GM18858 (cell line): ENCODE data around the gene MICAL3.

Source experiments
- ATAC-seq: cut with Tn5 transposase; IDR thresholded peaks from one replicate; pipeline ENCODE4 v1.9.1; 2021; ENCODE audit not compliant: unreplicated experiment

The MICAL3 gene

DNA sequence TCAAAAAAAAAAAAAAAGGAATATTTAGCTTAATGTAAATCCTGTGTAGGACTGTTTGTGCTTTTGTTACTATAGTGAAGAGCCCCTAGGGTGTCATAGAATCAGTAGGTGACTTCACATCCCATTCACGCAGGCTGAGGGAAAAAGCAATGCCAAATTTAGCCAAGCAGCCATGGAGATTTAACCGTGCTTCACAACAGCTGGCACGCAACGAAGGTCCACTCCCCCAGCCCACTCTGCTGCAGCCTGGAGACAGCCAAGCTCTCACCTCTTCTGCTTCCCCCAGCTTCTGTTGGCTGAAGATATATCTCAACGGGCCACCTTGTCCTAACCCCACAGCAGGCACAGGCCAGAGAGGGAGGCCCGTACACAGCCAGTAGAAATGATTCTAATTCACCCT lies 171.3 kb downstream of the MICAL3 start:
- no peak for ATAC-seq

DNA sequence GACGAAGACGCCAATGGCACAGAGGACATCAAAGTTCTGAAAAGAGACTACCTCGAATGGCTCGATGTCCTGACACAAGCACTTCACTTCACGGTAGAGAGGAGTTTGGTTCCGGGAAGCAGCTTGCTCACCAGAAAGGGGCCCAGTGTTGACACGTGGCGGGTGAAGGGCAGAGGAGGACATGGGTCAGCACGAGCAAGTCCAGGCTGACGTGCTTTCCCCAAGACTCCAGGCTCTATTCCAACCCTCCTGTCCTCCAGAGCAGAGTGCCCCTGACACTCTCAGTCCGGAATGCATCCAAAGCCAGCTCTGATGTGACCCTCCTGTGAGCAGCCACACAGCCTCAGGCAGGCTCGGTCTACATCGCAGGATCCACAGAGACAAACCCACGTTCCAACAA lies 172.6 kb downstream of the MICAL3 start:
- no peak for ATAC-seq

DNA sequence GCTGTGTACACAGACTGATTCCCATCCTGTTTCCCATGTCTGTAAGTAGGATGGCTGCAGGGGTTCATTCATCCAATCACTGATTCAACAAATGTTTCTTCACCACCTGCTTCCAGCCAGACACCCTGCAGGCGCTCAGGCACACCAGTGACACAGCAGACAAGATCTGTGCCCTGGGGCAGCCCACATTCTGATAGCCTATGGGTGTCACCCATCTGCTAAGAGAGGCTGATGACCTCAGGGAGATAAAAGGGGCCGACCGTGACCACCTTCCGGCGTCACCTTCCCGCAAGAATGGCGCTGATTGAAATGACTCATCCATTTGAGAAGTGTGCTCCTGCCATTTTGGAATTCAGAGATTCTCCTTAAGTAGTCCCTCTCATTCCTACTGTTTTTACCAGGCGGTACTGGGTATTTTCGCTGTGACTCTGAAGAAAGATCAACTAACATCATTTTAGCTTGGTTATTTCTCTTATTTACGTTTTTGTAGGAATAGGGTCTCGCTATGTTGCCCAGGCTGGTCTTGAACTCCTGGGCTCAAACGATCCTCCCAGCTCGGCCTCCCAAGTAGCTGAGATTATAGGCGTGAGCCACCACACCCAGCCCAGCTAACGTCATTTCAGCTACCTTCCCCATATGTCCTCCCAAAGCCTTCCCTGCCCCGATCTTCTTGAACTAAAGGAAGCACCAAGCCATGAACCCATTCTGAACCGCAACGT lies 176.8 kb downstream of the MICAL3 start:
- no peak for ATAC-seq

DNA sequence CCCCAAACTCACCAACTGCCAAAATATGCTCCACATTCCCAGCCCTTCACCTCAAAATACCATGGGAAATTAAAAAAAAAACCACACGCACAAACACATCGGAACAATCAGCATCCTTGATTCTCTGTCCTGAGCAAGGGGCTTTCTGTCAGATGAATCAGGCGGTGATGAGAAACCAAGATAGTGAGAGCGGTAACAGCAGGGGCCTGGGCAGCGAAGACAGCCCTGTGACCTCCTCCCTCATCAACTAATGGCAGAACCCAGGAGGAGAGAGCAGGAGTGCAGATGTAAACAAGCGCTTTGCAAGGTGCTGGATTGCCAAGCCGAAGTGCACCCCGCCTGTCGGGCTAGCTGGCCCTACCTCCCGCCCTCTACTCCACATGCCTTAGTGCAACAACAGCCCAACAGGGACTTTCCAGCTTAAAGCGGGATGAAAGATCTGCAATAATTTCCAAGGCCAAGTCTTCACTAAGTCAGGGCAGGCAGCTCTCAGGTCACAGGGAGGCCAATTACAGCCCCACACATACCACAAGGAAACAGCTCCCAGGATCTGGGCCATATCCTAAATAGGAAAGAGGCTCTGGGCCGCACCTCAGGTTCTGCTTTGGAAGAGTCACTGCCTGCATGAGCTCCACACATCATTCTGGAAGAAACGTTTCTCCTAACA lies 177.9 kb downstream of the MICAL3 start:
- ATAC-seq: no peak

DNA sequence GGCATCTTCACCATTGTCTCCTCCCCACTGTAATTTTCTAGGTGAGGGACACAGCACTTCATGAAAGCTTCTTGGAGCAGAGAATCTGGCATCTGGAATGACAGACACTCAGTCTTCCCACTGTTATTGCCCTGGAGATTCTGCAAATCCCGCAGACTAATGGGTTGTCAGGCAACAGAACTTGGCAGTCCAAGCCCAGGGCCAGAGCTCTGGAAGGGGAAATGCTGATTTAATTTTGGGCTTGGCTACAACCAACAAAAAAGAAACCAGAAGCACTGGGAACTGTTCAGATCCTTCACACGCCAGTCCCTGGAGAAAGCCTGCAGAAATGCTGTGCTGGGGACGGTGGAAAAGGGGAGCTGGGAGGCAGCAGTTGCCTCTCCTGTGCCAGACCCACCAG lies 178.6 kb downstream of the MICAL3 start:
- no peak for ATAC-seq

DNA sequence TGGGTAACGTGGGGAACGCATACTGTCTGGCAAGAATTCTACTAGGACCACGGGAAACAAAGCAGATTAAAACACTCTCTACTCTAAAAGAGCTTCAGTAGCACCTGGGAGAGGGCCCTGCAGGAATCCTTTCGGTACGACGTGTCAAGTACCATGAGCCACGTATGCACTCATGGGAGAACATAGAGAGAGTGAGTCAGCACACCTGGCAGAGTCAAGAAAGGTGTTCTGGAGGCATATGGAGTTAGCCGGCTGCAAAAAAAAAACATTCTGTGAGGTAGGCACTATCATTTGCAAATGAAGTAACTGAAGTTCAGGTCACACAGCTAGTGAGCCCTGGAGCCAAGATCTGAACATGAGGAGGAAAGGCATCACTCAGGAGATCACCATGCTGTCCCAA lies 179.0 kb downstream of the MICAL3 start:
- ATAC-seq: no peak

DNA sequence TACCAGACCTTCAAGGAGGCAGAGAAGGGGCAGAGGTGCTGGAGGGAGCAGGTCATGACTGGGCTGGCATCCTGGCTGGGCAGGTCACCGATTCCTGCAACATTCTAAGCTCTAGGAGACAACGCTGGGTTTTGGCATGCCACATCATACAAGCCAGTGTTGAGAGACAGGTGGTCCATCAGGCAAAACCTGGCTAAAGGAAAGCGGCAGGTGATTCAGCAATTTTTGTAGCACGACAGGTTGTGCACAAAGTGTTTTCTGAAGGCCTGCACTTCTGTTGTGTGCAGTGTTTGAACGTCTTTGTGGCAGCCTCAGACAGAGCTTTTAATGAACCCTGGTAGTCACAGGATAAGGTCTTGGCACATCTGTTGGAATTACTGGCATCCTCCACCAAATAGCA lies 180.2 kb downstream of the MICAL3 start:
- ATAC-seq: no peak

DNA sequence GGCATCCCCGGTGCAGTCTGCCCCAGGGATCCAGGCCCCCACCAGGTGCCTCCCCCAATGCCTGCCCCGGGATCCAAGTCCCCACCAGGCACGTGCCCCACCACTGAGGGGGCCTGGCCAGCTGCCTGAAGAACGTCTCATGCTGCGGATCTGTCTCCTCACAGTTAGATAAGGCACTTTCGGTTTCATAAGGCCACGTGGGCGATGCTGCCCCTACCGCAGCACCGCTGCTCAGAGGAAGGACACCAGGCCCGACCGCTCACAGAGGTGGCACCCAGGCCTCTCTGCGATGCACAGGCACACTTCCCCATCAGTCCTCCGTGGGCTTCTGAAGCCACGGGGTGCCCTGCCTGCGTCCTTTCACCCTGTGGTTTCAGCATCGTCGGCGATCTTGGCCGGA lies 182.0 kb downstream of the MICAL3 start:
- no peak for ATAC-seq

DNA sequence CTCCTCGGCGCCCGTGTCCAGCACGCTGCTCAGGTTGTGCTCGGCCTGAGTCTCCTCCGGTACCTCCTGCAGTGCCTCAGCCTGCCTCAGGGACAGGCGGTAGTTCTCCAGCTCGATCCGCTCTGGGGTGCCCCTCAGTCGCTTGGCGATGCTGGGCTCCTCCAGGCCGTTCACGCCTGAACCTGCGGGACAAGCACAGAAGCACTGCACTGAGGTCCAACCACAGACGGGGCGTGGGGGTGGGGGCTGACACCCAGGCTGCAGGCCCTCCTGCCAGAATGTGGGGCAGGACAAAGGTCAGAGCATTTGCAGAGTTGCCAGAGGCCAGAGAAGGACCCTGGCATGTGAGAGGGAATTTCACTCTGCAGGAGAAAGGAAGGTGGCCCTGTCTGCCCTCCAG lies 182.5 kb downstream of the MICAL3 start:
- ATAC-seq: no peak

DNA sequence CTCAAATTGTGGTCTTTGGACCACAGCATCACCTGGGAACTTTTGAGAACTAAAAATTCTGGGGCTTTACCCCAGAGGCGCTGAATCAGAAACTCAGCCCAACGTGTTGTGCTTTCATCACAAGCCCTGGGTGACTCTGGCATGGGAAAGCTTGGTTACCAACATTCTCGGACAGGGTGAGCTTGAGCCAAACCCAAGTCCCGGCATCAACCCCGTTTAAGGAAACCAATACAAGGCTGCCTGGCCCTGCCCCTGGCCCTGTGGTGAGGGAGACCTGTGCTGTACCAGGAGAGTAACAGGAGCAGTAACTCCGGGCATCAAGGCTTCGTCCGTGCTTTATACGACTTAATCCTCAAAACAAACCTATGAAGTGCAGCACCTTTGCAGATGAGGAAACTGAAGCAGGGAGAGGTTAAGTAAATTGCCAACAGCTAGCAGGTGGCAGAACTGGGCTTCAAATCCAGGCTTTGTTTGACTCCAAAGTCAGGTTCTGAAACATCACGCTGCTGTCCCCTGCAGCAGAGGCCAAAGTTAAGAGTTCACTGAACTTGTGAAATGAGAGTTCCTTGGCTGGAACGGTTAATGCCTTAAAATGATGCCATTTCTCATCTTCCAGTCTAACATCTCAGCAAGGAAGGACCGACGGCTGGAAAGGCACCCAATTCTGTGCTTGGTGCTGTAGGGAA lies 186.0 kb downstream of the MICAL3 start:
- no peak for ATAC-seq

DNA sequence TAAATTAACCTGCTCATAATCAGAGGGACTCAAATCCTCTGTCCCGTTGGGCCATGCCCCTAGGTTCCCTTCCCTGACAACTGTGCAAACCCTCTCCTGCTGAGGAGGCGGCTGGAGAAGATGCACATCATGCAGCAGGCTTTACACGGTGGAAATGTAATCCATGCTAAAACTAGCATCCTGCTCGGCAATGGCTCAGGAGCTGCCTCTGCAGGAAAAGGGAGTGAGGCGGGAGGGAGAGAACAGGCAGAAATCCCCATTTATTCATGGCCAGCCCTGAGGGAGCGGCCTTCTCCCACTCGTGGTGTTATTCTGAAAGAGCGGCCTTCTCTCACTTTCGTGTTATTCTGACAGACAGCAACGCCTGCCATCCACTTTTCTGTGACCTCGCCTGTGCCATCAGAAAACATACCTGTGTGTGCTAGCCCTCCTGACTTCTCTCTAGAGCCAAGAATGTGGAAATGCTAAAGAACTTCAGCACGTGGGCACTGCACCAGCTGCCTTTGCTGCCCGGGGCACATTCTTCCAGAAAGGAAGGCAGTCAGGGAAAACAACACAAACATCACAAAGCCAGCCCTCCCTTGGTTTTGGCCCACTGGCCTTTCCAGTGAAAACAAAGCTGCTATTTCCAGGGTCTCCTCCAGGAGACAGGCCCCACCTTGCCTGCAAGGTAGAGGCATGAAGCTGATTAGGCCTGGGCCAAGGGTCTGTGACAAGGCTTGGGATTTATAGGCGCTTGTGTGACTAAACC lies 187.2 kb downstream of the MICAL3 start:
- no peak for ATAC-seq

DNA sequence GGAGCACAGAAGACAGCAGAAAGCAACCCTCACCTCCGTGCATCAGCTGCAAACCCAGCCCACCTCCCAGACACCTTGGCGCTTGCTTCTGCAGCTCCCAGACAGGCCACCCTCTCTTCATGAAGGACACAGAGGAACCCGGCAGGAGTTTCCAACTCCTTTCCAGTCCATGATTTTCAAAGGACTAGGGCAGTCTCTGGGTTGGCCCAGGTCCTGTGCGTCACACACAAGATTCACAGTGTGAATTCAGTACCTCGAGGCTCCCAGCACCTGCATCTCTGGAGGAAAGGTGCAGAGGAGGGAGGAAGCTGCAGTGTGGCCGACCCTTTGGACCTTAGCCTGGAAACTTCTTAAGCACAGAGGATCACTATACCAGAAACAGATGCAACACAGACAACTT lies 189.1 kb downstream of the MICAL3 start:
- no peak for ATAC-seq

DNA sequence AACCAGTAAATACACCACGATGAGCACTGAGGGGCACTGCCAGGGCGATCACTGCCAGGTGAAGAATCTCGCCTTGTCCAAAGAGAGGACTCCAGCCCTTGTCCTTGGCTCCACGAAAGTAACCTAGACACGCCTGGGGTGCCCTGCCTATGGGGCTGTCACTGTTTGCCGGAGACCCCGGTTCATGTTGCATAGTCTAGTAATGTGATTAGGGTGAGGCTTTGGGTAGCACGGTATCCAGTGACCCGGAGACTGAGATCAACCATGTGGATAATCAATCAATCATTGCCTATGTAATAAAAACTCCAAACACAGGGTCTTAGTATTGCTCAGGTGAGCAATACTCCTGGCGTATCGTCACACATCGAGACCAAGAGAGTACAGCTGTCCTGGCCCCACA lies 190.9 kb downstream of the MICAL3 start:
- ATAC-seq: no peak

DNA sequence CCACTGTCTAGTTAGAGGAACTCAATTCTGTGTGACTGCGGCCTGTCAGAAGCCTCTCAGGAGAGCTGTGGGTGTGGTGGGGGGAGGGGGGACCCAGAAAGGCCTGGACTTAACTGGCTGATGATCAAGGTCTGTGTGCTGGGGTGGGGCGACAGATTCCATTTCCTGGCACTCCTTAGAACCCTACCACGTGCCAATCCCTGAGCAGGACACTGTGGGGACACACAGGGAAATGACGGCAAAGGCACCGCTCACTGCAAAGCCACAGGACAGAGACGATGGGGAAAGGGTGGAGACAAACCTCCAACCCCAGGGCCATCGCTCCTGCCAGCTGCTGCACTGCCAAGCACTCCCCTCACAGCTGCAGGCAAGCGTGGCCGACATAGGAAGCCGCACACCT lies 191.7 kb downstream of the MICAL3 start:
- ATAC-seq: no peak

DNA sequence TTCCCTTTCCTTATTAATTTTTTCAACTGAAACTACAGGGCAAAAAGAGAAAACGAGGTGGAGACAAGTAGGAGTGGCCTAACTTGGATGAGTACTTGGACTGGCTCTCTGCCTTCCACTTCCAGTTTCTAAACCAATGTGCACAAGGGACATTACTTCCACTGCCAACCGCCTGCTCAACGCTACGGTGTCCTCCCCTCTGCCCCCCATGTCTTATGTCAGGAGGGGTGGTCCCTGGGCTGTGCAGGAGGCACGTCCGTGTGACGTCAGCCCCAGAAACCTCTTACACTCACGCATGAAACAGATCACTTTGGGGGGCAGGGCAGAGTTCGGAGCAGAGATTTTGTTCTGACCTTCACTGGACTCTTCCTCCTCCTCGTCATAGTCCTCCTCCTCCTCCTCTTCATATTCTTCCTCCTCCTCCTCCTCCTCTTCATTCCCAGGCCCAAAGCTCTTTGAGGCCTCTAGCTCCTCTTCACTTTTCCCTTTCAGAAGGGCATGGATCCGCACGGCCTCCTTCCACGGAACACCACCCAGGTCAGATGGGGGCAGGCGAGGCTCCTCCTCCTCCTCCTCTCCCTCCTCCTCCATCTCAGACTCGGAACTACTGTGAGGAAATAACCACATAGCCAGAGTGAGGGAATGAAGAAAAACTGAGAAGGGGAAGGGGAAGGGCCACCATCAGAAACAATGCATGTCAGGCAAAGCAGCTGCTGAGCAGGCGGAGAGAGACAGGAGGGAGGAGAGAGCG lies 192.7 kb downstream of the MICAL3 start:
- no peak for ATAC-seq

DNA sequence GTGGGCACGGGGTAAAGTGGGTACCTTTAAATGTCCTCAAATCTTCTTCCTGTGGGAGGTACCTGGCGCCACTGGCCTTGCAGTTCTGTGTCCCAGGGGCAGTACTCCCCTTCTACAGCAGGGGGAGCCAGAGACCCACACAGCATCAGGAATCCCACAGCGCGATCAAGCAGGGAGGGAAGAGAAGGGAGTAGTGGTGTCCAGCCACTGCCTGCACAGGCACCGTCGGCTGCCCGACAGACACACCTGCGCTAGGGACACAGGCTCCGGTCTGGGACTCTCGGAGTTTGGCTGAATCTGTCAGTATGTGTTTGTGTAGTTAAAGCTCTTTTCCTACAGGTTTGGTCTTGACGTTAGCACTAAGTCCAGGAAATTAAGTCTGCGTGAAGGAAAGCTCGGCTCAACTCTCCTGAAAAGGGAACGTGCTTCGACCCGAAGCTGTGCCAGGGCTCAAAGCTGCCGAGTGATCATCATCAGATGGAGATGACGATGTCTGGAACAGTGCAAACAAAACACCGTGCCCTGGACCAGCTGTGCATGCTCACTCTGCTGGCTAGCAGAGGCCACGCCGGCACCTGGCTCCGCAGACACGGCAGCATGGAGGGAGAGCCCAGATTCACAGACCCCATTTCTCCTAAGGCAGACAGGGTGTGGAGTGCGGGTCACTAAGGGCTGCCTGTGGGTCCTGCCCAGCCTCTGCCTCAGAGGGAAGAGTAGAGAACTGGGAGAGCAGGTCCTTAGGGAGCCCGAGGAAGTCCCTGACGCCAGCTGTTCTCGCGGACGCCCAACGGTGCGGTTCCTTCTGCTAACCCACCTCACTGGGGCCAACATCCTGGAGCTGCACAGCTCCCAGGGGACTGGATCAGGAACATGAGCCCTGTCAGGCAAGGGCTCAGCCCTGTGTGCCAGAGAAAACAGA lies 194.1 kb downstream of the MICAL3 start:
- no peak for ATAC-seq

DNA sequence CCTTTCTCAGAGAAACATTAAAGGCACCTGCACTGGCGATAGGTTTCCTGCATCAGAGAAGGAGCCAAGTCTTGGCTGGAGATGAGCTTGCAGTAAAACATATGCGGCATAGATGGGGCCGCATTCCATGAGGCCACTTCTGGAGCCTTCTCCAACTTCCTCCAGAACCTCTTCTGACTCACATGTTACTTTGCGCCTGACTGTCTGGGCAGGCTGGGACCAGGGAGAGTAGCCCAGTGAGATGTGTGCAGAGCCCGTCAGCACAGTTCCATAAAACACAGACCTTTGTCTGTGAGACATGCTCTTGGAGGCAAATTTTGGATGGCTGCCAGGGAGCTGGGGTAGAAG lies 194.7 kb downstream of the MICAL3 start:
- no peak for ATAC-seq

DNA sequence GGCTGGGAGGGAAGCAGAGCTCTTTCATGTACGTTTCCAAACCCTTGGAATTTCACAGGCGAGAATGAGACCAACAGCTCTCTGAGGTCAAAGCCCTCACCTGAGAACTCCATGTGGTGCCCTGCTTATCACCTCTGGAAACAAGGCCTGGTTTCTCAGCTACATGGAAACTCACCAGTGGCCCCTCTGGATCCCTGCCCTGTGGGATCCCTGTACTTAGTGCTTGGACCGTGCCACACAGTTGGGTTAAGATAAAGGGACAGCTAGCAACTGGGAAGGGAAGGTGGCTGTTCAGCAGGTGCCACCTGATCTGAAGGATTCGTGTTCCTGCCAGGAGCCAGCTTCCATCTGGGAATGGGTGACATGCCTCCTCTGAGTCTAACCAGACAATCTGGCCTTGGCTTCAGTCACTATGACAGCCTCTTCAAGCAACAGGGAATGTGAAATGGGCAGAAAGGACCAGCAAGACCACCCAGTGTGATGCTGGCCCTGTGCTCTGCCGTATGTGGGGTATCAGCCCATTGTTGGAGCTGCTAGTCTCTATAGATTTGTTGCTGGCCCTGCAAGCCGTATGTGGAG lies 195.8 kb downstream of the MICAL3 start:
- no peak for ATAC-seq

DNA sequence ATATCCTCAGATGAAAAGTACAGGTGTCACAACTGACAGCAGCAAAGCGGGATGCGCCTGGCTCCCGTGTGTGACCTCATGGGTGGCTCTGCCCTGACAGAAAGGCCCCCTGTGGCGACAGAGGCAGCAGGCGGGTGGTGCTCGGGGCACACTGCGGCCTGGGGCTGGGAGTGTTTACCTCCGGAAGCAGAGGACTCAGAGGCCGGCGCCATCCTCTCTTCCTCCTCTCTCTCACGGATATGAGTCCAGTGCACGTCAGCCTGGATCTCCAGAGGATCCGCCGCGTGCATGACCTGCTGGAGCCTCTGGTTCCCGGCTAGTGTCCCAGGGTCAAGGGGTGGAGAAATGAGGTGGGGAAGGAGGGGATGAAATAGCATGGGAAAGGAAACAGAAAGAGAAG lies 196.9 kb downstream of the MICAL3 start:
- ATAC-seq: no peak
